GM13976 (cell line): Measurements from ENCODE around the gene NCAM2.

Experiments used
- DNase-seq: peaks from one replicate; pipeline ENCODE4 v3.0.0; 2012; ENCODE audit warnings: low spot score
- in situ Hi-C: fragments of 300-500 bp; cut with MboI; formaldehyde crosslinking; loops from one replicate; pipeline ENCODE4 v1.12.0; 2022; ENCODE audit warnings: low sequenced_read_pairs, mixed read lengths, inconsistent platforms; ENCODE audit not compliant: unreplicated experiment
- TF ChIP-seq, protein P1 (sequence below): IDR thresholded peaks from 2 replicates; pipeline ENCODE4 v1.5.1; 2012; ENCODE audit warnings: borderline replicate concordance, mild to moderate bottlenecking; ENCODE audit not compliant: insufficient read depth; ENCODE audit errors: extremely low read depth, missing control alignments, control extremely low read depth

The NCAM2 gene

DNA sequence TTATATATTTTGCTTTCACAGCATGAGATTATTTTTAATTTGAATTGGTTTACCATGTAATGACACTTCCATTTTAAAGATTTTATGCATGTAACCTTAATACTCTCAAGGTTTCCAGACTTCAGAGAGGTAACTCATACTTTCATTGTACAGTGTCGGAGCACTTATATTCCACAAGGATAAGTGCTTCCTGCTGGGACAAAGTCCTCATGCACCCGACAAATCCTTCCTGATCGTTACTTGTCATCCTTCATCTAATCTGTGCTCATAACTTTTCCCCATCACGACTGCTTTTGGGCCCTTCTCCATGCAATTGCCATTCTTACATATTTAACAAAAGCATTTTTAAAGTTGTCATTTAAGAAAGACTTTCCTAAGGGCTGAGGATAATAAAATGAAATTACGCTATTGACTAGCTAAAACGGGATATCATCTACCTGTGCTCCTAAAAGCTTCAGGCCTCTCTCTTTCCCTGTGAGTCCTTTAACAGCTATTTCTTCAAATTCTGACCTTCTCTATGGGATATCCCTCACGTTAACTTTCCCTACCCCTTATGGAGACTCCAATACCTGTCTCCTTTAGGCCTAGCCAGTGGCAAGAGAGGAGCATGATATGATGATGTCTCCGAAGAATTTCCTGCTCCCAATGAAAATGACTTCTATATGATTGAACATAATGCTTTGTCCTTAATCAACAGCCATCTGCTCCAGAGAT, 59.3 kb downstream of the NCAM2 start:
- DNase-seq, result no peak
- in situ Hi-C loops, result no loop called here
- TF ChIP-seq, protein P1, sequence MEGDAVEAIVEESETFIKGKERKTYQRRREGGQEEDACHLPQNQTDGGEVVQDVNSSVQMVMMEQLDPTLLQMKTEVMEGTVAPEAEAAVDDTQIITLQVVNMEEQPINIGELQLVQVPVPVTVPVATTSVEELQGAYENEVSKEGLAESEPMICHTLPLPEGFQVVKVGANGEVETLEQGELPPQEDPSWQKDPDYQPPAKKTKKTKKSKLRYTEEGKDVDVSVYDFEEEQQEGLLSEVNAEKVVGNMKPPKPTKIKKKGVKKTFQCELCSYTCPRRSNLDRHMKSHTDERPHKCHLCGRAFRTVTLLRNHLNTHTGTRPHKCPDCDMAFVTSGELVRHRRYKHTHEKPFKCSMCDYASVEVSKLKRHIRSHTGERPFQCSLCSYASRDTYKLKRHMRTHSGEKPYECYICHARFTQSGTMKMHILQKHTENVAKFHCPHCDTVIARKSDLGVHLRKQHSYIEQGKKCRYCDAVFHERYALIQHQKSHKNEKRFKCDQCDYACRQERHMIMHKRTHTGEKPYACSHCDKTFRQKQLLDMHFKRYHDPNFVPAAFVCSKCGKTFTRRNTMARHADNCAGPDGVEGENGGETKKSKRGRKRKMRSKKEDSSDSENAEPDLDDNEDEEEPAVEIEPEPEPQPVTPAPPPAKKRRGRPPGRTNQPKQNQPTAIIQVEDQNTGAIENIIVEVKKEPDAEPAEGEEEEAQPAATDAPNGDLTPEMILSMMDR, result no peak

DNA sequence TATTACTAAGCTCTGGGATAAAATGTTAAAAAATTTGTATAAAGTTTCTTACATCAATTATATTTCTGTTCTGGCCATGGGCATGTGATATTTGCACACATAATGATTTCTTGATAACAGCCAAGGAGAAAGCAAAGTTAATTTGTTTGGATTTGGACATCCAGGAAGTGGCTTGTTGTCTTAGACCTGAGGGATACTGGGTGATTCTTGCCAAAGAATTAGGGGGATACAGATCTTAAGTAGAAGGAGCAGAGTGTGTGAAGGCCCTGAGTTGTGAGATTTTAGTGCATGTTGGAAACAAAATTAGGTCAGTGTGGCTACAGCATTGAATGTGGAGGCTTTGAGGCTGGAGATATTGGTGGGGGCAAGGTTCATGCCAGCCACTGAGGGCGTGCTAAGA, 65.6 kb downstream of the NCAM2 start:
- TF ChIP-seq, protein P1, result no peak
- in situ Hi-C loops, result no loop called here
- no peak for DNase-seq

DNA sequence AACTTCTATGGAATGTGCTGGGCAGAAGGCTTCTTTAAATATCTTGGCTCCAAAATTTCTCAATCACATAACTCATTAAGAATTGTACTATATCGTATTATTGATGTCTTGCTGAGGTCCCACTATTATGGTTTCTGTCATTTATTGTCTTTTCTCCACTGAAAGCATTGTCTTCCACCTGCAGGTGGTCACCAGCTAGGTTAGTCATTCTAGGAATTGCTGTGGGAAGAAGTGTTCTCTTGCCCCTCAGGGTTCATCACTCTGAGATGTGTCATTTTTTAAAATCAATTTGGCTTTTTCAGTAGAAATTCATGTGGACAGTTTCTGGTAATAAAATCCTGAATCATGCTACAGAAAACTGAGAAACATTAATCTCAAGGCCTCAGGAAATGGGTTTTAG, 66.1 kb downstream of the NCAM2 start:
- TF ChIP-seq, protein P1, result no peak
- no peak for DNase-seq
- in situ Hi-C loops, result no loop called here

DNA sequence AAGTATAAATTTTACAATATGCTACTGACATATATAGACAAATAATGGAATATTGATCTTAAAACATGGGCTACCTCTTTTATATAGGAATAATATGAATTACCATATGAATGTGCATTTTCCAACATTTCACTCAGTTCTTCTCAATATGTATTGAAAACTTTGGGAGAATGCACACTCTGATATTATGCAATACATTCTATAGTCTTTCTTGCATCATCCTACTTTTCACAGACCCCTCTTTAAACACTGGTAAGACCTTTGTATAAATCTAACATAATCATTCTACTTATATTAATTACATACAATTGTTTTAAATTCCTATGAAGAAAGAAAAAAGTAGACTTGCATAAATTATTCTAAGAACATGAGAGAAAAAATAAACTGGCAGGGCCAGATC, 69.2 kb downstream of the NCAM2 start:
- TF ChIP-seq, protein P1, result no peak
- in situ Hi-C loops, result no loop called here
- no peak for DNase-seq

DNA sequence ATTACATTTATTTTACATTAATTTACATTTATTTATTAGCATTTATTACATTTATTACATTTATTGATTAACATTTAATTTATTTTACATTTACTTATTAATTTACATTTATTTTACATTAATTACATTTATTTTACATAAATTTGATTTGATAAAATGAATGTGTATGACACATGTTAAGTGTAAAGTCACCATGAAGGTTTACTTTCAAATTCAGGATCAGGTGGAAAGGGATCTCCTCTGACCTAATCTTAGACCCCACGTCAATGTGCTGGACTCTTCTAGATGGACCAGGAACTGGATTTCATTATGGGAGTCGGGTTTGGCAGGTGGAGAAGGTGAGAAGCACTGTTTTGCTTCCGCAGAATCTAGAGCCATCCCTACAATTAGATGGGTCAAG, 76.1 kb downstream of the NCAM2 start:
- TF ChIP-seq, protein P1, result no peak
- DNase-seq, result no peak
- in situ Hi-C loops, result no loop called here

DNA sequence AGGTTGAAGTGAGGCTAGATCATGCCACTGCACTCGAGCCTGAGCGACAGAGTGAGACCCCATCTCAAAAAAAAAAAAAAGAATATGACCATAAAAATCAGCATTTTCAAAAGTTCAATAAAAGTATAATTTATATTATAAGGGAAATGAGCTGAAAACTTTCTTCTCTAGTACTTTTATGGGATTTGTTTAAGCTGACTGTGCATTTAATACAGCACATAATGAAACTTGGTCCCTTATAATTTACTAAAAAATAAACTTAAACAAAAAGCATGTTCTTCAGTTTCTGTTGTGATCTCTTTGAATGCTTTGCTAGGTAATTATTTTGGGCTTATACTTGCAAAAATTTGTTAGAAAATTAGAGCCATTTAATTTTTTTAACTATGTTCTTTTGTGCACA, 77.8 kb downstream of the NCAM2 start:
- no peak for DNase-seq
- in situ Hi-C loops, result no loop called here
- TF ChIP-seq, protein P1, result no peak
